Keratinocyte (primary cell): ENCODE measurements around the gene GRIK4. TPM values are rescaled to one million over a fixed set of nuclear protein-coding genes. Genes with fewer than 3 reads are reported as not detected.

Experiments used
- DNase-seq: peaks from one replicate; pipeline ENCODE4 v3.0.0-alpha.2; 2011; ENCODE audit warnings: low read depth, missing footprints, low spot score
- FAIRE-seq: peaks from 2 replicates; lab custom pipeline; 2011; peaks lifted over from hg19 to GRCh38; lab: Jason Lieb, UNC
- H2AFZ ChIP-seq: 2 replicates; pipeline ENCODE4 v1.6.0; 2012; ENCODE audit warnings: low read length, control low read depth, inconsistent platforms; ENCODE audit not compliant: control insufficient read depth
- H3K27ac ChIP-seq: 2 replicates; pipeline ENCODE4 v1.5.1; 2011; ENCODE audit warnings: low read length; ENCODE audit not compliant: control insufficient read depth, insufficient read depth
- H3K27me3 ChIP-seq: 3 replicates; pipeline ENCODE4 v1.6.0; 2011; ENCODE audit warnings: low read length; ENCODE audit not compliant: control insufficient read depth, insufficient read depth; ENCODE audit errors: extremely low read depth
- H3K36me3 ChIP-seq, 2 experiments: 2 replicates in 1 of 2; 3 replicates in 1 of 2; pipeline ENCODE4 v1.5.1; 2011; ENCODE audit warnings: low read length in 2 of 2, mild to moderate bottlenecking in 1 of 2; ENCODE audit not compliant: control insufficient read depth in 2 of 2, insufficient read depth in 2 of 2; ENCODE audit errors: extremely low read depth in 1 of 2
- H3K4me1 ChIP-seq: 3 replicates; pipeline ENCODE4 v1.5.1; 2011; ENCODE audit warnings: low read length; ENCODE audit not compliant: control insufficient read depth, insufficient read depth; ENCODE audit errors: extremely low read depth
- H3K4me2 ChIP-seq: 3 replicates; pipeline ENCODE4 v1.6.0; 2011; ENCODE audit warnings: low read depth, low read length; ENCODE audit not compliant: control insufficient read depth, insufficient read depth; ENCODE audit errors: extremely low read depth
- H3K4me3 ChIP-seq, 3 experiments: fragments of 200-600 bp in 1 of 3; sonication (generic) in 1 of 3; 2 replicates in 2 of 3; 3 replicates in 1 of 3; pipeline ENCODE4 v1.5.1; 2011 to 2016; ENCODE audit warnings: low read length in 3 of 3, mild to moderate bottlenecking in 3 of 3, control low read depth in 2 of 3, inconsistent platforms in 1 of 3, low read depth in 1 of 3, mixed read lengths in 1 of 3, mixed run types in 1 of 3, moderate library complexity in 1 of 3; ENCODE audit not compliant: control insufficient read depth in 2 of 3, insufficient read depth in 2 of 3; ENCODE audit errors: extremely low read depth in 1 of 3
- H3K79me2 ChIP-seq: 2 replicates; pipeline ENCODE4 v1.6.0; 2012; ENCODE audit warnings: low read length; ENCODE audit not compliant: control insufficient read depth, insufficient read depth
- H3K9ac ChIP-seq: 3 replicates; pipeline ENCODE4 v1.6.0; 2011; ENCODE audit warnings: low read length; ENCODE audit not compliant: control insufficient read depth, insufficient read depth; ENCODE audit errors: extremely low read depth
- H3K9me1 ChIP-seq: 3 replicates; pipeline ENCODE4 v1.6.0; 2011; ENCODE audit warnings: low read length; ENCODE audit not compliant: control insufficient read depth, insufficient read depth; ENCODE audit errors: extremely low read depth
- H3K9me3 ChIP-seq: 2 replicates; pipeline ENCODE4 v1.5.1; 2012; ENCODE audit warnings: low read depth, low read length; ENCODE audit not compliant: control insufficient read depth
- H4K20me1 ChIP-seq: 3 replicates; pipeline ENCODE4 v1.6.0; 2011; ENCODE audit warnings: low read length; ENCODE audit not compliant: control insufficient read depth, insufficient read depth; ENCODE audit errors: extremely low read depth
- CTCF ChIP-seq, 3 experiments: IDR thresholded peaks in 1 of 3; conservative IDR thresholded peaks in 1 of 3; optimal IDR thresholded peaks in 1 of 3; 2 replicates in 2 of 3; 3 replicates in 1 of 3; pipeline versions ENCODE3 to v1.5.1; 2011; ENCODE audit warnings: low read length in 3 of 3, mild to moderate bottlenecking in 3 of 3, moderate library complexity in 2 of 3, control low read depth in 1 of 3, inconsistent platforms in 1 of 3; ENCODE audit not compliant: insufficient read depth in 2 of 3; ENCODE audit errors: extremely low read depth in 1 of 3
- EZH2 ChIP-seq: IDR thresholded peaks from one replicate; pipeline ENCODE4 v1.6.1; 2012; ENCODE audit warnings: inconsistent platforms, mild to moderate bottlenecking, low read length, moderate library complexity
- dilution Hi-C: fragments of 300-500 bp; cut with MboI; formaldehyde crosslinking; loops from one replicate; pipeline ENCODE4 v1.7.0; 2020; ENCODE audit warnings: low sequenced_read_pairs; ENCODE audit not compliant: extremely low pct_ligation_motif_present
- polyA plus RNA-seq, 5 experiments: library from polyadenylated mRNA; depleted of rRNA in 3 of 5; stranded (reverse) in 3 of 5; stranded (forward) in 1 of 5; unstranded in 1 of 5; fragments of >200 nt; gene quantifications; 1 replicate in 1 of 5; 2 replicates in 3 of 5; 3 replicates in 1 of 5; pipeline versions ENCODE4 v1.2.1 to v1.2.3, GENCODE V29; 2011 to 2012; ENCODE audit warnings: missing spikeins in 2 of 5, low read depth in 1 of 5, low replicate concordance in 1 of 5

The GRIK4 gene
- polyA plus RNA-seq, 1 donor (not counting 4 experiments of a cell fraction or from before 2014, with no cell fraction given) = not detected

GRCh38 chr11:120974466-120974865 lies 462.9 kb downstream of the GRIK4 start:
- Histone ChIP-seq H3K4me2 (no peak overlapping the region), H3K27me3 (no peaks in the 10 kb centered on the region)
- FAIRE-seq = no peak

GRCh38 chr11:120974965-120975364 lies 463.4 kb downstream of the GRIK4 start:
- TF ChIP-seq CTCF (optimal IDR thresholded peaks at IDR 0.05 in 1 of 3, IDR thresholded peaks at IDR 0.05 in 1 of 3, conservative IDR thresholded peaks at IDR 0.05 in 1 of 3; ENCODE audit: extremely low read depth in 1 of 3, insufficient read depth in 2 of 3, low read length in 3 of 3) = no peak
- TF ChIP-seq EZH2 = no peak
- no peak overlapping the region for H3K4me2 ChIP-seq
- no peaks in the 10 kb centered on the region for H3K9me3 ChIP-seq
- DNase-seq (no peak), FAIRE-seq (no peak)
- H3K36me3 ChIP-seq = no peaks in the 10 kb centered on the region
- no peaks in the 10 kb centered on the region for H4K20me1 ChIP-seq
- H3K4me1 ChIP-seq = no peaks in the 10 kb centered on the region
- no peak overlapping the region for H3K4me3 ChIP-seq
- peaks cover 2% of the 10 kb centered on the region for H3K27me3 ChIP-seq
- H3K9me1 ChIP-seq = no peaks in the 10 kb centered on the region
- H3K27ac ChIP-seq = no peak overlapping the region
- no peak overlapping the region for H3K9ac ChIP-seq
- H2AFZ ChIP-seq = no peak overlapping the region
- no peaks in the 10 kb centered on the region for H3K79me2 ChIP-seq
- dilution Hi-C loops = no loop called here

More at GRCh38 chr11:120974466-120974865, 462.9 kb downstream of the GRIK4 start:
- H3K79me2 ChIP-seq = no peaks in the 10 kb centered on the region
- no peak for DNase-seq
- H3K9me3 ChIP-seq = no peaks in the 10 kb centered on the region
- no peak for TF ChIP-seq EZH2
- dilution Hi-C loops = no loop called here
- H3K4me3 ChIP-seq = no peak overlapping the region
- no peaks in the 10 kb centered on the region for H3K9me1 ChIP-seq
- H3K27ac ChIP-seq = no peak overlapping the region
- H3K4me1 ChIP-seq = no peaks in the 10 kb centered on the region
- no peak overlapping the region for H3K9ac ChIP-seq
- no peaks in the 10 kb centered on the region for H3K36me3 ChIP-seq
- no peak overlapping the region for H2AFZ ChIP-seq
- no peaks in the 10 kb centered on the region for H4K20me1 ChIP-seq
